GM12801 (cell line): ENCODE results near the gene FANCL.

Source experiments
- CTCF ChIP-seq: IDR thresholded peaks from one replicate; pipeline ENCODE4 v1.5.1; 2011; ENCODE audit warnings: control low read depth; ENCODE audit not compliant: insufficient read length; ENCODE audit errors: extremely low read depth

FANCL gene

GRCh38 chr2:58157754-58158153 lies 83.4 kb downstream of the FANCL start:
- no peak for TF ChIP-seq CTCF

DNA sequence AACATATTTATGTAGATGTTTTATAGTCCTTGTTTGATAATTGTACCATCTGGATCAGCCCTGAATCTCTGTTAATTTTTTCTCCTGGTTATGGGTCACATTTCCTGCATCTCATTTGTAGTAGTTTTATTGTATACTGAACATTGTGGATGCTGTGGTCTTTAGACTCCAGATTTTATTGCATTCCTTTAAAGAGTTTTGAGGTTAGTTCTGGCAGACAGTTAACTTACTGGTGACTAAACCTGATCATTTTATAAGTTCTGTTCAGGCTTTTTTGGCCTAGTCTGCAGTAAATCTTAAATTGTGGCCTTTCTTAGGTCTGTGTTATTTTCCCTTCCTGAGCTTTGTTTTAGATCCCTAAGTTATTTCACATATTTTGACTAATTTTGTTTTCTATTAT lies 84.3 kb downstream of the FANCL start:
- TF ChIP-seq CTCF: no peak

- TF ChIP-seq CTCF: no peak
These were observed 85.9 kb downstream of the FANCL start for GRCh38 chr2:58155160-58155778.

DNA sequence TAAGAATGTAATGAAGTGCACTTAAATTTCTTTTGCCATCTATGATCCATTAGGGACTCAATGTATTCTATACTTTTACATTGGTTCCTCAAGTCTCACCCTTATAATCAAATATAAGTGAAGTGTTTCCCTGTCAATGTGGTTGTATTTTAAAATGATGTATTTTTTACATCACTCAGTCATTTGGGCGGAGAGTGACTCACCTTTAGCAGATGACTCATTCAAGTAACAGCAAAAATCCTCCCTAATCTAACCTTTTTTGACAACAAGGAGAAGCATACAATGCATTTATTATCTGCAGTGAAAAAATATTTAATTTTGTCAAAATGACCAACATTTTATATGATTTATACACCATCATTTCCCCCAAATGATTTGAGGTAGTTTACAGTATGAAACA lies 94.4 kb downstream of the FANCL start:
- no peak for TF ChIP-seq CTCF

- no peak for TF ChIP-seq CTCF
These were observed 100.5 kb downstream of the FANCL start for GRCh38 chr2:58140508-58141072.

DNA sequence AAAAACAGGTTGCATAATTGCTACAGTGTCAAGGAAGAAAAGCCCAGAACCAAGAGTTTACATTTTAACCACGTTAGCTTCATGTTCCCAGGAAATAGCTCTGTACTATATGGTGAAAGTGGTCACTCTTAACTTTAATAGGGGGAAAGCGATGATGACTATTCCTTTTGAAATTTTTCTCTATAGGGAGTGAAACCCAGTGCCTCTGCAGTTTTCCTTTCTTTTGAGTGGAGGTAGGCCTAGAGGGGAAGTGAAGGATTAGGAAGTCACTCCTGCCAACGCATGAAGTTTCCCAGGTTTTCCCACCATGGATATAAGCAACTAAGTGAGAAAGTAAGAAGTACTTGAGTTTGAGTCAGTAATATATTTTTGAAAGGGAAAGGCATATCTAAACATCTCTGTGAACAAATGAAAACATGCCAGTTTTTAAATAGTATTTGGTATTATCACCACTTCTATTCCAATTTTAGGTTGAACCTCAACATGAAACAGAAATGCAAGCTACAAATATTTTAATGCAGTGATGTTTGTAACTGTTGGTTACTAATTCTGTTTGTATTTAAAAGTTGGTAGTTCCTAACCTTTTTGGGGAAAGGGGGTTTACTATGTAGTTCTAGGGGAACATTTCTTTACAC lies 102.6 kb downstream of the FANCL start:
- no peak for TF ChIP-seq CTCF

DNA sequence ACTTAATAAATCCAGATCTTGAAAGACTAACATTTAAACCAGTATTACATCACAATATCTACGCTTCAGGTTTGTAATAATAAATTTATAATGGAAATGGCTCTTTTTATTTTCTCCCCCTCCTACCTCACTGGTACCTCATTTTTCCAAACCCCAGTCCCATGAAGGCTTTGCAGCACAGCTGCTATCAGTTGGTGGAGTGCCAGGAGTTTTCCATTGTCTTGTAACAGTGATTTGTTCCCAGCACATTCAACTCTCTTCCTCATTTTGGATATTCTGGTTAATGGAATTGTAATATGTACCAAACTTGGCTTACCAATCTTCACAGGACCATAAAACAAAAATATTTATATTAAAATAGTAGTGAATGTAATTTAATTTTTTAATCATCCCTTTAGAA lies 103.3 kb downstream of the FANCL start:
- TF ChIP-seq CTCF: no peak
